ENCODE results near the gene PATE4. TPM values are rescaled to one million over a fixed set of nuclear protein-coding genes. Genes with fewer than 3 reads are reported as not detected.
"Not testable (repeated sequence)": the region's sequence is repeated elsewhere in the genome, so short reads cannot be mapped to it uniquely, and the experiment has no call there.

Gene PATE4
- not detected in 2 replicates for total RNA-seq (2014; rRNA removed; shearing (Covaris generic))

- no peak for DNase-seq (ENCODE audit: low spot score)
These were observed at the start of gene PATE4 for GRCh38 chr11:125833016-125833415. Gene PATE4 (plus strand): TSS chr11:125833316. CDS start chr11:125833360, 44 bp downstream.

DNA sequence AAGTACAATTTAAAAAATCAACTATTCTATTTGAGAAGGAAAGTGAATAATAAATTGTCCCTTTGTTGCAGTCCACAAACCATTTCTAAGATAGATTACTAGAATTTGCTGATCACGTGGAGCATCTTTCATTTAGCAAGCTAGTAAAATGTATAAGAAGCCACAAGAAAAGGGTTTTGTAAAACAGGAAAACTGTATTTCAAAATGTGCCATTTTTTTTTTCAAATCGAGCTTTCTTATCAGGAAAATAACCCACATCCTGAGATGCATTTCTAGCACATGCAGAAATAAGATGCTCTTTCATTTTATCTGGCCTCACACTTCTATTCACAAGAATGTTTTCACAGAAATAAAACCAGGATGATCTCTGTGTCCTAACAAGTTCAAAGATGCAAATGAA, 48.4 kb upstream of the PATE4 start:
- DNase-seq (ENCODE audit: low spot score), result no peak

GRCh38 chr11:125787827-125788226, 45.3 kb upstream of the PATE4 start, which contains the start of gene PATE3:
Gene PATE3 (plus strand): TSS chr11:125788127. CDS start chr11:125788152, 25 bp downstream.
- DNase-seq (ENCODE audit: low spot score), result no peak

DNA sequence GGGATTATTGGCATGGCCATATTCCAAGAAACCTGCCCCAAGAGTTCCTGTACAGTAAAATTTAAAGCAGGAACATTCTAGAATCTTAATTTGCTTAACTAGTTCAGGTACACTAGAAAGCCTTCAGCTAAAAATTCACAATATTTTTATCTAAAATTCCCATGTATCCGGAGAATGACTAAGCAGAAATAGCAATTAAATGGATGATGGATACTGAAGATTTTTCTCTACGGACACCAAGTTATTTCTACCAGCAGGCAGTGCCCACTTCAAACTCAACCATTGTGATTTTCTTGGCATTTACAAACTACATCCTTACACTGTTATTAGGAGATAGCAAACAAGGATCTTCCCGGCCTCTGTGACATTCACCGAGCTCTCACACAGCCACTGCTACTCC, 42.3 kb upstream of the PATE4 start:
- DNase-seq (ENCODE audit: low spot score), result no peak

DNA sequence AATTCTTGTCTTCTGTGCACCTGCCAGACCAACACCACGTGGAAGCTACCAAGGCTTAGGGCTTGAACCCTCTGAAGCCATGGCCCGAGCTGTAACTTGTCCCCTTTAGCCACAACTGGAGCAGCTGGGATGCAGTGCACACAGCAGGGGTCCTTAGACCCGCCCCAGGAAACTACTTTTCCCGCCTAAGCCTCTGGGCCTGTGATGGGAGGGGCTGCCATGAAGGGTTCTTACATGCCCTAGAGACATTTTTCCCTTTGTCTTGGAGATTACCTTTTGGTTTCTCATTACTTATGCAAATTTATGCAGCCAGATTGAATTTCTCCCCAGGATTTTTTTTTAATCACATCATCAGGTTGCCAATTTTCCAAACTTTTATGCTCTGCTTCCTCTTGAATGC, 35.5 kb upstream of the PATE4 start:
- no peak for DNase-seq (ENCODE audit: low spot score)

GRCh38 chr11:125799808-125800207, 33.3 kb upstream of the PATE4 start:
- DNase-seq (ENCODE audit: low spot score), result no peak

DNA sequence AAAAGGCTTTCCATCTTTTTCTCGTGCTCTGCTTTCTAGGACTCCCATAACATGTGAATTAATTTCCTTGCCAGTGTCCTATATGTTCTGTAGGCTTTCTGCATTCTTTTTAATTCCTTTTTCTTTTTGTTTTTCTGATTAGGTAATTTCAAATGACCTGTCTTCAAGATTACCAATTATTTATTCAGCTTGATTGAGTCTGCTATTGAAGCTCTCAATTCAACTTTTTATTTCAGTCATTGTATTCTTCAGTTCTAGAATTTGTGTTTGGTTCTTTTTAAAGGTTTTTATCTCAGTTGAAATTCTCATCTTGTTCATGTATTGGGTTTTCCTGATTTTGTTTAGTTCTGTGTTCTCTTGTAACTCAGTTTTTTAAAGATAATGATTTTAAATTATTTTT, 30.7 kb upstream of the PATE4 start:
- no peak for DNase-seq (ENCODE audit: low spot score)

- DNase-seq (ENCODE audit: low spot score), result peak; percentile 1
These were observed 25.2 kb upstream of the PATE4 start for GRCh38 chr11:125807909-125808308.

GRCh38 chr11:125835748-125836147, 2.6 kb downstream of the PATE4 start:
- no peak for DNase-seq (ENCODE audit: low spot score)

GRCh38 chr11:125842321-125842948, 9.3 kb downstream of the PATE4 start:
- no peak for DNase-seq (ENCODE audit: low spot score)

DNA sequence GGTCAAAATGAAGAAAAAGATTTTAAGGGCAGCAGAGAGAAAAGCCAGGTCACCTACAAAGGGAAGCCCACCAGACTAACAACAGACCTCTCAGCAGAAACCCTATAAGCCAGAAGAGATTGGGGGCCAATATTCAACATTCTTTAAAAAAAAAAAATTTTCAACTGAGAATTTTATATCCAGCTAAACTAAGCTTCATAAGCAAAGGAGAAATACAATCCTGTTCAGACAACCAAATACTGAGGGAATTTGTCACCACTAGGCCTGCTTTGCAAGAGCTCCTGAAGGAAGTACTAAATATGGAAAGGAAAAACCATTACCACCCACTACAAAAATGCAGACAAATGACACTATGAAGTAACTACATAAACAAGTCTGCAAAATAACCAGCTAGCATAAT, 13.1 kb downstream of the PATE4 start:
- no peak for DNase-seq (ENCODE audit: low spot score)

- DNase-seq (ENCODE audit: low spot score), result not testable (repeated sequence)
These were observed 24.6 kb downstream of the PATE4 start for GRCh38 chr11:125857670-125858069.

DNA sequence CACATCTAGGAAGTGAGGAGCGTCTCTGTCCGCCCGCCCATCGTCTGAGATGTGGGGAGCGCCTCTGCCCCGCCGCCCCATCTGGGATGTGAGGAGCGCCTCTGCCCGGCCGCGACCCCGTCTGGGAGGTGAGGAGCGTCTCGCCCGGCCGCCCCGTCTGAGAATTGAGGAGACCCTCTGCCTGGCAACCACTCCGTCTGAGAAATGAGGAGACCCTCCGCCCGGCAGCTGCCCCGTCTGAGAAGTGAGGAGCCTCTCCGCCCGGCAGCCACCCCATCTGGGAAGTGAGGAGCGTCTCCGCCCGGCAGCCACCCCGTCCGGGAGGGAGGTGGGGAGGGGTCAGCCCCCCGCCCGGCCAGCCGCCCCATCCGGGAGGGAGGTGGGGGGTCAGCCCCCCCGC, 29.7 kb downstream of the PATE4 start:
- DNase-seq (ENCODE audit: low spot score), result not testable (repeated sequence)

DNA sequence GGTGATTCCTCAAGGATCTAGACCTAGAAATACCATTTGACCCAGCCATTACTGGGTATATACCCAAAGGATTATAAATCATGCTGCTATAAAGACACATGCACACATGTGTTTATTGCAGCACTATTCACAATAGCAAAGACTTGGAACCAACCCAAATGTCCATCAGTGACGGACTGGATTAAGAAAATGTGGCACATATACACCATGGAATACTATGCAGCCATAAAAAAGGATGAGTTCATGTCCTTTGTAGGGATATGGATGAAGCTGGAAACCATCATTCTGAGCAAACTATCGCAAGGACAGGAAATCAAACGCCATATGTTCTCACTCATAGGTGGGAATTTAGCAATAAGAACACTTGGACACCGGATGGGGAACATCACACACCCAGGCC, 32.2 kb downstream of the PATE4 start:
- not testable (repeated sequence) for DNase-seq (ENCODE audit: low spot score)

- no peak for DNase-seq (ENCODE audit: low spot score)
These were observed 36.4 kb downstream of the PATE4 start for GRCh38 chr11:125869521-125869920.

DNA sequence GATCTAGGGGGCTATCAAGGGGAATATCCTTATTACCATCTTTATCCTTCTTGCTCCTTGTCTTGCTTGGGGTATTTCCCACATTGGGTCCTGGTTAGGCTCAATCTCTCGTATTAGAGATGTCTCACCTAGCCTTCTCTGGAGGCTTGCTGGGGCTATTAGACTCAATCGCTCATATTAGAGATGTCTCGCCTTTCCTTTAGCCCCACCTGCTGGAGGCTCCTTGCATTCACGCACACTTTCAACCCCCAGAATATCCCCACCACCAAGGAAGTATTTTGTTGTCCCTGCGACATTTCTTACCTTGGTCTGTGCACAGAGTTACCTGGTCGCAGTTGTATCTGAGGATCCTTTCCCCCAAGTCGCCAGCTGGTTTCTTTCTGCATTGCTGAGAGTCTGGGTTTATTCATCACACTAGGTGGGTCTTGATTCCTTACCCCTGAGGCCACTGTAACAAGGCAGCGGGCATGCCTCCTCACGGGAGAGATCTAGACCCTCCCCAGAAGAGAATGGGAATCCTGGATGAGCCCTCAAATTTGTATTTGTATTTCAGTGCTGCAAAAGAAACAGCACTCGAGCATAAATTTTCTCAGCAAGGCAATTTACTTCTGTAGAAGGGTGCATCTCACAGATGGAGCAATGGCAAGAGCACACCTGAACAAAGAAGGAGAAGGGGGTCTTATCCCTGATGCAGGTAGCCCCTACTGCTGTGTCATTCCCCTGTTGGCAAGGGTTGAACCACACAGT, 38.4 kb downstream of the PATE4 start:
- DNase-seq (ENCODE audit: low spot score), result no peak

DNA sequence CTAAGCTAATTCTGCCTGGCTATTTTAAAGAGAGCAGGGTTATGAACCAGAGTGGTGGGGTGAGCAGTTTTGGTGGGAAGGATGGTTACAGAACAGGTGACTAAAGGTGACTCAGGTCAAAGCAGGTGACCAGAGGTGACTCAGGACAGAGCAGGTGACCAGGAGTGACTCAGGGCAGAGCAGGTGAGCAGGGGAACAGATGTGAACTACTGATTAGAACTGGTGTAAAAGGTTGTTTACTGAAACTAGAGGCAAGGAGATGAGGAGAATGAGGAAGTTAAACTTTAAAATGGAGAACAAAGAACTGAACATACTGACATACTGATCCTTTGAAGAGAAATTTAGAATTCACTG, 39.0 kb downstream of the PATE4 start:
- no peak for DNase-seq (ENCODE audit: low spot score)

- DNase-seq (ENCODE audit: low spot score), result no peak
These were observed 40.9 kb downstream of the PATE4 start for GRCh38 chr11:125873881-125874555.

GRCh38 chr11:125874556-125875124, 41.5 kb downstream of the PATE4 start:
- peak; percentile 54 for DNase-seq (ENCODE audit: low spot score)

DNA sequence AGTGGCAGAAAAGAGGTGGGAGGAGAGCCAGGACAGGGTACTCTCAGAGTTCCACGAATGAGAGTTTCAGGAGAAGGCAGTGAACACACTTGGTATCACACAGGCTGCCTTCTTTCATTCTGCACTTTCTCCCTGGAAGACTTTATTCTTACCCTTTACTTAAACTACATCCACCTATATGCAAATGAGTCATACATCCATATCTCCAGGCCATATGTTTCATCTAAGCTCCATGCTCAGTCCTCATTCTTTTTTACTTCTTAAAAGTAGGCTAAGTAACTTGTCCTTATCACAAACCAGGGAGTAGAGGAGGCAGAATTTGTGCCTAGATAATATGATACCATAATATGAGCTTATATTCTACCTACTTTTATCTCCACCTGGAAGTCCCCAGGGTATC, 48.2 kb downstream of the PATE4 start:
- no peak for DNase-seq (ENCODE audit: low spot score)

DNA sequence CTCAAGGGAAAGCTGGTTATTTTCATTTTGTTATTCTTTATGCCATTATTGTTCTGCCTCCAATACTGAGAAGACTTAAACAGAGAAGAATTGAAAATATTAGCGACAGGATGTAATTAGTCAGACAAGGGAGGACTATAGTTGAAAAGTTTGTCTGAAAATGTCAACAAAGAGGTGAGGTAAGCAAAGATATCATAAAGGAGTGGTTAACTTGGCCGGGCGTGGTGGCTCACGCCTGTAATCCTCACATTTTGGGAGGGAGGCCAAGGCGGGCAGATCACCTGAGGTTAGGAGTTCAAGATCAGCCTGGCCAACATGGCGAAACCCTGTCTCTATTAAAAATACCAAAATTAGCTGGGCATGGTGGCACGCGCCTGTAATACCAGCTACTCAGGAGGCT, 50.3 kb downstream of the PATE4 start:
- DNase-seq (ENCODE audit: low spot score), result no peak

- no peak for DNase-seq (ENCODE audit: low spot score)
These were observed 53.9 kb downstream of the PATE4 start for GRCh38 chr11:125886997-125887372.
